ENCODE results near the gene TMEM150A. TPM values are rescaled to one million over a fixed set of nuclear protein-coding genes. Genes with fewer than 3 reads are reported as not detected.

Gene TMEM150A
- total and polyA plus RNA-seq, 2 of the 13 experiments (the other 11 are each of a cell fraction or from before 2014, with no cell fraction given), result 30.1 to 70.4 TPM

- TF ChIP-seq ZNF280D (CRISPR knock-in tag; IDR thresholded peaks at IDR 0.05), result no peak
- 0 out of 2 replicates have a peak, but pooled peaks have one; percentile 59 for TF ChIP-seq ZNF557 (CRISPR knock-in tag; IDR thresholded peaks at IDR 0.05)
- TF ChIP-seq CENPBD1 (CRISPR knock-in tag; IDR thresholded peaks at IDR 0.05; ENCODE audit: borderline replicate concordance, low read depth), result peak; percentile 81; the same call in 1 of the 2 replicates
- TF ChIP-seq ZNF281 (CRISPR knock-in tag; IDR thresholded peaks at IDR 0.05; ENCODE audit: borderline replicate concordance), result 0 out of 2 replicates have a peak, but pooled peaks have one; percentile 10
- TF ChIP-seq ATF7 (IDR thresholded peaks at IDR 0.05), result no peak
- TF ChIP-seq ATF7 (CRISPR knock-in tag; IDR thresholded peaks at IDR 0.05), result 0 out of 2 replicates have a peak, but pooled peaks have one; percentile 10
- TF ChIP-seq THAP9 (CRISPR knock-in tag; IDR thresholded peaks at IDR 0.05; ENCODE audit: borderline replicate concordance), result peak; percentile 85; the same call in 1 of the 2 replicates
- TF ChIP-seq MAZ (IDR thresholded peaks at IDR 0.05; ENCODE audit: borderline replicate concordance, low read depth, low read length), result 0 out of 2 replicates have a peak, but pooled peaks have one; percentile 20
- TF ChIP-seq MAZ (CRISPR knock-in tag; IDR thresholded peaks at IDR 0.05; ENCODE audit: low read depth), result peak; percentile 79; the same call in 1 of the 2 replicates
- peak; percentile 83; the same call in 1 of the 2 replicates for TF ChIP-seq ELF4 (CRISPR knock-in tag; IDR thresholded peaks at IDR 0.05; ENCODE audit: borderline replicate concordance)
- peak; percentile 80; the same call in 1 of the 2 replicates for TF ChIP-seq ZNF710 (CRISPR knock-in tag; IDR thresholded peaks at IDR 0.05; ENCODE audit: borderline replicate concordance)
- peak; percentile 93 for TF ChIP-seq ZC3H13 (CRISPR knock-in tag; IDR thresholded peaks at IDR 0.05)
- TF ChIP-seq ZNF136 (CRISPR knock-in tag; IDR thresholded peaks at IDR 0.05; ENCODE audit: low read depth), result 0 out of 2 replicates have a peak, but pooled peaks have one; percentile 40
- TF ChIP-seq HCFC1 (IDR thresholded peaks at IDR 0.05; ENCODE audit: low read depth, low read length), result peak; percentile 52
- peak; percentile 97 for TF ChIP-seq AGO2 (optimal IDR thresholded peaks at IDR 0.05; ENCODE audit: low read depth, low read length)
These were observed 9.4 kb upstream of the TMEM150A start, which contains the start of gene C2orf68 (continued) for GRCh38 chr2:85611705-85612587.
